Measurements from ENCODE around the gene COL25A1. TPM values are rescaled to one million over a fixed set of nuclear protein-coding genes. Genes with fewer than 3 reads are reported as not detected.

Gene COL25A1
- total RNA-seq, 1 donor, result 0.27 TPM

DNA sequence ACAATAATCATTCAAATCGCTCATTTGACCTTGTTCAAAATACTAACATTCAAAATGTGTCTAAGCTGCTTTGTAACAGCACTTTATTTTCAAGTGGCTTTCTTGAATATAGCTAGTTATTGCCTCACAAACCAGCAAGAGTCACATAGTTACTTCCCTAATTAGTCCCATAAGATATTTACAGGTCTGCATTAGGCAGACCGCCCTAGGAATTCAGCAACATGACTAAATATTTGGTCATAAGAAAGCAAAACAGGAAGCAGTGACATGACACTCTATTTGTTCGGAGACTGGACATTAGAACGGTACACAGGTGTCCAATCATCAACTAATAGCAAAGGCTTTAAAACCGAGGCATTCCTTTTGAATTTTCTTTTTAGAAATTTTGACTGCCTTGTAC is 262.0 kb downstream of the COL25A1 start:
- DNase-seq (ENCODE audit: low read depth), result no peak
- no peak for TF ChIP-seq CTCF (IDR thresholded peaks at IDR 0.05; ENCODE audit: insufficient read depth, low read length)
- H3K4me3 ChIP-seq (ENCODE audit: low read depth, low read length), result no peak overlapping the region

GRCh38 chr4:109037026-109037425 is 265.4 kb downstream of the COL25A1 start:
- DNase-seq (ENCODE audit: low read depth), result no peak
- H3K4me3 ChIP-seq (ENCODE audit: low read depth, low read length), result no peak overlapping the region
- no peak for TF ChIP-seq CTCF (IDR thresholded peaks at IDR 0.05; ENCODE audit: insufficient read depth, low read length)

DNA sequence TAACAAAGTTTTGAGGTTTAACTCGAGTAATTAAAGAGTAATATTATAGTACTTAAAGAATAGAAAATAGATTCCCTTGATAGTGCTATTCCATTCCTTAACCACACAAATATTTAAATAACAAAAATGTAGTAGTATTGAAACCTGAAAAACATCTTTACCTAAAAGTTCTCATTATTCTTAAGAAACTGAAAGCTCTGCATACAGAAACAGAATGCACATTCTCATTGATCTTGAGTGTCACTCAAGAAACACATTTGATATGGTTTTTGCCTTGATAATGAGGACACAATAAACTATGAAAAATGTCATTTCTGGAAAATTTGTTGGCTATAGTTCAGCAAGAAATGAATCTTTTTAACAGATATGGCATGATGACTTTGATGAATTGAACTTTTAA is 268.5 kb downstream of the COL25A1 start:
- TF ChIP-seq CTCF (IDR thresholded peaks at IDR 0.05; ENCODE audit: insufficient read depth, low read length), result no peak
- DNase-seq (ENCODE audit: low read depth), result no peak
- H3K4me3 ChIP-seq (ENCODE audit: low read depth, low read length), result no peak overlapping the region

DNA sequence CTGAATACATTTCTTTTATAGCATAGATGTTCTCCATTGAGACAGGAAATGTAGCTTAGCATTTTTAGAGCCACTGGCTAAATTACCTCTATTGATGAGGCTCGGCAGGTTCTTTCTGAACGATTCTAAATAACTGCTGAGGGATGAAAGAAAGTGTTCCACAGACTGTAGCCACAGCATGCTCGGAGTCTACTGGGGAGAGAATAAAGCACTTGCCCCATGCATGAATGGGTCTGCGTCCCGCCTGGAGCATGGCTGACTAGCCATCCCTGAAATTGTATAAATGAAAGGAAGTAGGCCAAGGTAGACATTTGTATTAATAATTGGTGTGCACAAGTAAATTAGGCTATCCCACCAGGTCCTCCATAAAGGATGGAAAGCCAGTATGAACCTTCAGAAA is 269.8 kb downstream of the COL25A1 start:
- TF ChIP-seq CTCF (IDR thresholded peaks at IDR 0.05; ENCODE audit: insufficient read depth, low read length), result no peak
- no peak overlapping the region for H3K4me3 ChIP-seq (ENCODE audit: low read depth, low read length)
- DNase-seq (ENCODE audit: low read depth), result no peak

- H3K4me3 ChIP-seq (ENCODE audit: low read depth, low read length), result no peak overlapping the region
- no peak for TF ChIP-seq CTCF (IDR thresholded peaks at IDR 0.05; ENCODE audit: insufficient read depth, low read length)
- DNase-seq (ENCODE audit: low read depth), result no peak
These were observed 272.5 kb downstream of the COL25A1 start for GRCh38 chr4:109029987-109030386.

DNA sequence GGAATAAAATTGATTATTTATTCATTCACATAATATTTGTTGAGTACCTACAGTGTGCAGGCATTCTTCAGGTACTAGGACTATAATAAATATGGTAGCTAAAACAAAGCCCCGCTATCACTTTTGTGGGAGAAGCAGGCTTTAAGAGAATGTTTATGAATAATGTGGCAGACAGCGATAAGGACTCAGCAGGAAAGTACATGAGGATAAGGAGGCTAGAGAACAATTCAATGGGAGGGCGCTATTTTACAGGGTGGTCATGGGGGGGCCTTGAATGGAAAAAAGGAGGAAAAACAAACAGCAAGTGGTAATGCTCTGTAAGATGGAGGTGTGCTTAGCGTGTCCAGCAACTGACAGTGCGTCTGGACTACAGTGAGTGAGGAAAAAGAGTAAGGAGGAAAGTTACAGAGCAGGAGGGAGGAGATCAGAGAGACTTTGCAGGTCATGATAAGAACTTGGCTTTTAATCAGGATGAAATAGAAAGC is 275.4 kb downstream of the COL25A1 start:
- TF ChIP-seq CTCF (IDR thresholded peaks at IDR 0.05; ENCODE audit: insufficient read depth, low read length), result no peak
- DNase-seq (ENCODE audit: low read depth), result no peak
- H3K4me3 ChIP-seq (ENCODE audit: low read depth, low read length), result no peak overlapping the region

DNA sequence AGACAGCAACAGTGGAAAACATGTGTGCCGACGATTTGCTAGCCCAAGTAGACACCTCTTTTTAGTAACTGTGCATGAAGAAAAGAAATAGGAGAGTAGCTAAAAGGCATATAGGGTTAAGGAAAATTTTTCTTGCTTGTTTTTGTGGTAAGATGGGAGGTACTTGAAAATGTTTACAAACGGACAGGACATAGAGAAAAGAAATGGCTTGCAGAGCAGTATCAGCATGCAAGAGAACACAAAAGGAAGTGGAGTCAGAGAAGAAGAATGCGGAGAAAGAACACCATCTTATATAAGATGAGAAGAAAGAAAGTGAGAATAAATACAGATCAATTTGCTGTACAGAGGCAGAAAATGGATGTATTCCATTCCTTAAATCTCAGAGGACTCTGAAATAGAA is 275.9 kb downstream of the COL25A1 start:
- no peak for DNase-seq (ENCODE audit: low read depth)
- TF ChIP-seq CTCF (IDR thresholded peaks at IDR 0.05; ENCODE audit: insufficient read depth, low read length), result no peak
- H3K4me3 ChIP-seq (ENCODE audit: low read depth, low read length), result no peak overlapping the region
